Caco-2 (cell line): ENCODE results near the gene PLEKHA6. TPM values are rescaled to one million over a fixed set of nuclear protein-coding genes. Genes with fewer than 3 reads are reported as not detected.

Source experiments
- Bru-seq: library from RNA; stranded (reverse); fragments of 400-500 nt; gene quantifications from one replicate; lab custom pipeline; 2021; lab: Mats Ljungman, UMichigan
- BruChase-seq, 2 experiments: library from RNA; stranded (reverse); fragments of 400-500 nt; gene quantifications; one replicate each; lab custom pipeline; 2021; lab: Mats Ljungman, UMichigan
- BruUV-seq: library from RNA; stranded (reverse); fragments of 400-500 nt; replicated peaks from 2 replicates; lab custom pipeline; 2021; lab: Mats Ljungman, UMichigan
- CTCF ChIA-PET: fragments of 300-600 bp; sonication (Branson Sonifier 250); formaldehyde crosslinking; loops from one replicate; lab custom pipeline; 2022; ENCODE audit warnings: antibody characterized with exemption; lab: Charles Lee
- POLR2A ChIA-PET: fragments of 300-600 bp; sonication (Branson Sonifier 250); formaldehyde crosslinking; loops from one replicate; lab custom pipeline; 2022; ENCODE audit warnings: antibody characterized with exemption; lab: Charles Lee
- DNase-seq, 2 experiments: peaks; one replicate each; pipeline versions ENCODE4 v3.0.0 to v3.0.0-alpha.2; 2020 to 2022
- H3K27me3 ChIP-seq: replicated peaks from 2 replicates; pipeline ENCODE4 v1.6.0; 2011; ENCODE audit warnings: low read length; ENCODE audit not compliant: control insufficient read depth, insufficient read depth
- H3K36me3 ChIP-seq: 2 replicates; pipeline ENCODE4 v1.5.1; 2011; ENCODE audit warnings: low read length; ENCODE audit not compliant: control insufficient read depth, insufficient read depth
- H3K4me1 ChIP-seq: fragments of 250-450 bp; sonication (Bioruptor Pico); 2 replicates; pipeline ENCODE4 v1.5.1; 2020; ENCODE audit warnings: mild to moderate bottlenecking
- H3K4me3 ChIP-seq: 2 replicates; pipeline ENCODE4 v1.5.1; 2011; ENCODE audit warnings: low read depth, mild to moderate bottlenecking, control low read depth, low read length
- H3K9me3 ChIP-seq: fragments of 250-450 bp; sonication (Bioruptor Pico); 2 replicates; pipeline ENCODE4 v1.5.1; 2020; ENCODE audit warnings: mild to moderate bottlenecking, moderate library complexity
- H3K27ac Mint-ChIP-seq: one replicate; pipeline ENCODE4 v1.8.0; 2022; ENCODE audit warnings: mixed read lengths; ENCODE audit not compliant: unreplicated experiment
- H3K27me3 Mint-ChIP-seq: one replicate; pipeline ENCODE4 v1.8.0; 2022; ENCODE audit warnings: mixed read lengths; ENCODE audit not compliant: insufficient read depth, unreplicated experiment
- H3K36me3 Mint-ChIP-seq: one replicate; pipeline ENCODE4 v1.8.0; 2022; ENCODE audit warnings: mild to moderate bottlenecking, mixed read lengths; ENCODE audit not compliant: insufficient read depth, unreplicated experiment
- H3K4me1 Mint-ChIP-seq: one replicate; pipeline ENCODE4 v1.8.0; 2022; ENCODE audit warnings: low read depth, mixed read lengths; ENCODE audit not compliant: unreplicated experiment
- H3K4me3 Mint-ChIP-seq: one replicate; pipeline ENCODE4 v1.8.0; 2022; ENCODE audit warnings: mild to moderate bottlenecking, moderate library complexity, mixed read lengths; ENCODE audit not compliant: unreplicated experiment
- H3K9me3 Mint-ChIP-seq: one replicate; pipeline ENCODE4 v1.8.0; 2022; ENCODE audit warnings: mixed read lengths; ENCODE audit not compliant: unreplicated experiment
- CTCF ChIP-seq, 2 experiments: fragments of 200-600 bp in 1 of 2; IDR thresholded peaks; 1 replicate in 1 of 2; 2 replicates in 1 of 2; pipeline versions ENCODE4 v1.5.1 to v1.8.0; 2011 to 2022; ENCODE audit warnings: antibody characterized with exemption in 1 of 2, control low read depth in 1 of 2, inconsistent platforms in 1 of 2, low read depth in 1 of 2, low read length in 1 of 2, mild to moderate bottlenecking in 1 of 2, moderate library complexity in 1 of 2; ENCODE audit not compliant: insufficient read depth in 1 of 2, severe bottlenecking in 1 of 2, unreplicated experiment in 1 of 2
- intact Hi-C: fragments of 100-400 bp; cut with micrococcal nuclease; formaldehyde crosslinking; loops from one replicate; pipeline ENCODE4 v1.10.0; 2022; ENCODE audit not compliant: unreplicated experiment
- long read RNA-seq: library from polyadenylated mRNA; stranded (forward); transcript quantifications from one replicate; pipeline ENCODE4 v2.0.0, GENCODE V29; 2022
- total RNA-seq: library from RNA; stranded (reverse); gene quantifications from 2 replicates; pipeline ENCODE4 v1.2.3, GENCODE V29; 2022

The PLEKHA6 gene, protein sequence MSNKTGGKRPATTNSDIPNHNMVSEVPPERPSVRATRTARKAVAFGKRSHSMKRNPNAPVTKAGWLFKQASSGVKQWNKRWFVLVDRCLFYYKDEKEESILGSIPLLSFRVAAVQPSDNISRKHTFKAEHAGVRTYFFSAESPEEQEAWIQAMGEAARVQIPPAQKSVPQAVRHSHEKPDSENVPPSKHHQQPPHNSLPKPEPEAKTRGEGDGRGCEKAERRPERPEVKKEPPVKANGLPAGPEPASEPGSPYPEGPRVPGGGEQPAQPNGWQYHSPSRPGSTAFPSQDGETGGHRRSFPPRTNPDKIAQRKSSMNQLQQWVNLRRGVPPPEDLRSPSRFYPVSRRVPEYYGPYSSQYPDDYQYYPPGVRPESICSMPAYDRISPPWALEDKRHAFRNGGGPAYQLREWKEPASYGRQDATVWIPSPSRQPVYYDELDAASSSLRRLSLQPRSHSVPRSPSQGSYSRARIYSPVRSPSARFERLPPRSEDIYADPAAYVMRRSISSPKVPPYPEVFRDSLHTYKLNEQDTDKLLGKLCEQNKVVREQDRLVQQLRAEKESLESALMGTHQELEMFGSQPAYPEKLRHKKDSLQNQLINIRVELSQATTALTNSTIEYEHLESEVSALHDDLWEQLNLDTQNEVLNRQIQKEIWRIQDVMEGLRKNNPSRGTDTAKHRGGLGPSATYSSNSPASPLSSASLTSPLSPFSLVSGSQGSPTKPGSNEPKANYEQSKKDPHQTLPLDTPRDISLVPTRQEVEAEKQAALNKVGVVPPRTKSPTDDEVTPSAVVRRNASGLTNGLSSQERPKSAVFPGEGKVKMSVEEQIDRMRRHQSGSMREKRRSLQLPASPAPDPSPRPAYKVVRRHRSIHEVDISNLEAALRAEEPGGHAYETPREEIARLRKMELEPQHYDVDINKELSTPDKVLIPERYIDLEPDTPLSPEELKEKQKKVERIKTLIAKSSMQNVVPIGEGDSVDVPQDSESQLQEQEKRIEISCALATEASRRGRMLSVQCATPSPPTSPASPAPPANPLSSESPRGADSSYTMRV
- total RNA-seq: 18.8 and 21.8 TPM in 2 replicates
- Bru-seq, nascent RNA: percentile 62 among the genes with signal in this experiment
- percentile 57 among the genes with signal in this experiment for BruChase-seq, experiment 1, labeled RNA remaining after a 2-hour chase
- percentile 57 among the genes with signal in this experiment for BruChase-seq, experiment 2, labeled RNA remaining after a 6-hour chase
- long read RNA-seq, partial matches to known transcripts: 7 of 14 reads
- long read RNA-seq, other reads (novel, unspliced or antisense): 7 of 14 reads

DNA sequence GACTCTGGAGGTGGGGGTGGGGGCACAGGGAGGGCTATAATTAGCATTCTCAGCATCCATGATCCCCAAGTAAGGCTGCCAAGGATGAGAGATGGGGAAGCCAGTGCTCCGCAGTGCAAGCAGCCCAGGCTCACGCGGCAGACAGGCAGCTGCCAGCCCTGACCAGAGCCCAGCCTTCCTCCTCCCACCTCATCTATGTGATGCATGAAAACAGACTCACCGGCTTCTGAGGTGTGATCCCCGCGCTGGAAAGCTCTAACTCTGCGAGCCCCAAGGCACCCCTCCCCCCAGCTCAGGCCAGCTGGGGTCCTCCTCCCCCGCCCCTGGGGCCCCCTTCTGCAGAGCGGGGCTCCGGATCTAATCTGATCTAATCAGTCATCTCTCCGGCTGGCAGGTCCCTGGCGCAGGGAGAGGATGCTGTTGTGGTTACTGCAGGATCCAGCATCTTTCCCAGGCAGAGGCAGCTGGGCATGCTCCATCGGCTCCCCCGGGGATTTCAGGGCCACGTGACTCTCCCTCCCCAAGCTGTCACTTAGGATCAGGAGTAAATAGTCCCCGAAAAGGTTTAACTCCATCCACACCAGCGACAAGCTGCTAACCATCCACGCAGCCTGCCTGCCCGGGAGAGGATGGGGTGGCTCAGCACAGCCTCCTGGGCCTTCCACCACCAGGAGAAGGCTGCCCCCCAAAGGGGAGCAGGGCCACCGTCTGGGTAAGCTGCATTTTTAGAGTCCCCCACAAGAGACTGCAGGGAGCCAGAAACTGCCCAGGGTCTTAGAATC is at the start of gene PLEKHA6:
PLEKHA6 (minus strand) TSS at position 456 of the 782 bp plus-strand sequence. CDS start 86,202 bp downstream, outside the sequence.
- no peaks in the 10 kb centered on the region for H3K9me3 ChIP-seq
- no peaks in the 10 kb centered on the region for H3K27me3 Mint-ChIP-seq
- H3K27ac Mint-ChIP-seq: no peak within 1 kb of the TSS
- no peaks in the 10 kb centered on the region for H3K36me3 ChIP-seq
- no TSS peak for BruUV-seq
- no peak within 1 kb of the TSS for H3K4me3 ChIP-seq
- H3K4me1 Mint-ChIP-seq: peaks cover 17% of the 10 kb centered on the region
- peaks cover 56% of the 10 kb centered on the region for H3K4me1 ChIP-seq
- ChIA-PET CTCF (interaction anchor here (0.7 to 2.7 kb wide), 6 partner anchors 18 to 197 kb away, joined by 3 to 9 read pairs (median 6); partner anchors contain the start of gene GOLT1A), POLR2A (no interaction called here)
- peak in 1 of 2 experiments; percentile 46 for DNase-seq
- H3K4me3 Mint-ChIP-seq: no peak within 1 kb of the TSS
- intact Hi-C loops: loop anchor here (5.0 kb wide), 2 partner anchors 57 to 497 kb away; partner anchors contain the start of gene SNRPE
- peak in 1 of 2 experiments; percentile 60 for TF ChIP-seq CTCF (IDR thresholded peaks at IDR 0.05; ENCODE audit: insufficient read depth in 1 of 2, low read depth in 1 of 2, low read length in 1 of 2, severe bottlenecking in 1 of 2, unreplicated experiment in 1 of 2)
- no peaks in the 10 kb centered on the region for H3K27me3 ChIP-seq
- H3K9me3 Mint-ChIP-seq: no peaks in the 10 kb centered on the region
- H3K36me3 Mint-ChIP-seq: peaks cover under 1% of the 10 kb centered on the region

- Histone ChIP-seq H3K4me3 (peak overlapping the region; percentile 100), H3K4me1 (peaks cover 9% of the 10 kb centered on the region), H3K27me3 (no peaks in the 10 kb centered on the region), H3K36me3 (peaks cover 2% of the 10 kb centered on the region; the same call in 1 of the 2 replicates), H3K9me3 (no peaks in the 10 kb centered on the region)
- Mint-ChIP-seq H3K27me3 (no peaks in the 10 kb centered on the region), H3K9me3 (no peaks in the 10 kb centered on the region), H3K36me3 (peaks cover 76% of the 10 kb centered on the region), H3K4me1 (no peaks in the 10 kb centered on the region), H3K27ac (peak overlapping the region; percentile 35), H3K4me3 (peak overlapping the region; percentile 86)
- no peak for TF ChIP-seq CTCF (IDR thresholded peaks at IDR 0.05; ENCODE audit: insufficient read depth in 1 of 2, low read depth in 1 of 2, low read length in 1 of 2, severe bottlenecking in 1 of 2, unreplicated experiment in 1 of 2)
- ChIA-PET CTCF (interaction anchor here (3.1 kb wide), 1 partner anchor 11 kb away, joined by 20 read pairs; no protein-coding TSS in a partner anchor), POLR2A (no interaction called here)
- BruUV-seq: no TSS peak
- no peak for DNase-seq
- intact Hi-C loops: no loop called here
Observed at GRCh38 chr1:204409123-204409522, 49.4 kb upstream of the PLEKHA6 start.
